ENCODE data around the gene L3MBTL4.

Gene L3MBTL4

GRCh38 chr18:6367208-6367607 is 47.5 kb downstream of the L3MBTL4 start:
- no peak for DNase-seq (ENCODE audit: low read depth, low spot score)
- H3K27ac ChIP-seq: no peak overlapping the region

DNA sequence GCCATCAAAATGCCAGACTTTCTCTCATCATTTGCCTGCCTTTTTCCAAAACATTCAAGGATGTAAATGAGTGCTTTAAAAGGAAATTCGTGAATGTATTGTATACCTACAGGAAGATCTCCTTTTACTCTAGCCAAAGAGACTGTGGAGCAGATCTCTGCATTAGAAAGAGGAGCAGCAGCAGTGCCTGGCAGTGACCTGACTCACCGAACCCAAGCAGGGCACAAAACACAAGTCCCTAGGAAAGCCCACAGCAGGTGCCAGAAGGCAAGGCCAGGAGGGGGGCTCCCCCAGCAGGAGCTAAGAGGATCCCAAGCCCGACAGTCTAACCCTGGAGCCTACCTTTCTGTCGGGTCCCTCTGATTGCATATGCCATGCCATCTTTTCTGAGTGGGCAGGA is 47.9 kb downstream of the L3MBTL4 start:
- no peak overlapping the region for H3K27ac ChIP-seq
- DNase-seq (ENCODE audit: low read depth, low spot score): no peak

- H3K27ac ChIP-seq: no peak overlapping the region
- no peak for DNase-seq (ENCODE audit: low read depth, low spot score)
Observed at GRCh38 chr18:6365385-6365784, 49.3 kb downstream of the L3MBTL4 start.

GRCh38 chr18:6363216-6363615 is 51.5 kb downstream of the L3MBTL4 start:
- DNase-seq (ENCODE audit: low read depth, low spot score): no peak
- no peak overlapping the region for H3K27ac ChIP-seq

DNA sequence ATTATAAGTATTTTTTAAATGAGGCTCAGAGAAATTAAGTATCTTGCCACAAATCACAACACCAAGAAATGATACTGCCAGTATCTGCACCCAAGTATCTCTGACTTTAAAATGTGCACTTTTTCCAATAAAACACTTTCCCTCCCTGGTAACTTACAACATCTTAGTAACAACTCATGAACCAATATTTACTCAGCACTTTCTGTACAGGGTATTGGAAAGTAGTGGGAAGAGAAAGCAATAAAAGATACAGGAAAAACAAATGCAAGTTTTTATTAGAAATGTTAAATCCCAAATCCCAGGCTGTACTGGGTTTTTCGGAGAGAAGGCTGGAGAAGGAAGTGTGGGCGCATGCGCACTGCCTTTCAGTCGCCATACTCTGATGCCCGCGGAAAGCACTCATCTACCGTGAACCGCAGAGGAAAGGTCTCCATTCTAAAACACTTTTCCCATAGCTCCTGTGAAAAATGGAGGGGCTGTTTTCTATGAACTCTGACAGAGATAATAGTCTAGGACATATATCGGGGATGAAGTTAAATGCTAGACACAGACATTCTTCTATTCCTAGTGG is 52.1 kb downstream of the L3MBTL4 start:
- DNase-seq (ENCODE audit: low read depth, low spot score): no peak

DNA sequence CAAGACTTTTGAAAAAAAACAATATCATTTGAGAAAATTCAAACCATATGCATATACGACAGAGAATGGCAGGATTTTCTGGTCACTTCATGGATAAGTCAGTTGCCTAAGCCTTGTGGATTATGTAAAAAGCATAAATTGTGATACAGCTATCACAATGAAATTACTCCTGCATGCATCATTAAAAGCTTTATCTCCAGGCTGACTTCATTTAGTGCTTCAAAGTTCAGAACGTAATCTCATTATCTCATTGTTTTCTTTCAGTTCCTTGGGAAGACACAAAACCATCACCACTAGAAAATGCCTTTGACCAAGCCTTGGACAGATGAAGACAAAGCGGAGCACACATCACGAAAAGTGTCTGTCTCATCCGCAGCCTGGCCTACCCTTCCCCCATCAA is 57.0 kb downstream of the L3MBTL4 start:
- DNase-seq (ENCODE audit: low read depth, low spot score): no peak
- no peak overlapping the region for H3K27ac ChIP-seq

More for the DNA sequence above, 52.1 kb downstream of the L3MBTL4 start:
- no peak overlapping the region for H3K27ac ChIP-seq

DNA sequence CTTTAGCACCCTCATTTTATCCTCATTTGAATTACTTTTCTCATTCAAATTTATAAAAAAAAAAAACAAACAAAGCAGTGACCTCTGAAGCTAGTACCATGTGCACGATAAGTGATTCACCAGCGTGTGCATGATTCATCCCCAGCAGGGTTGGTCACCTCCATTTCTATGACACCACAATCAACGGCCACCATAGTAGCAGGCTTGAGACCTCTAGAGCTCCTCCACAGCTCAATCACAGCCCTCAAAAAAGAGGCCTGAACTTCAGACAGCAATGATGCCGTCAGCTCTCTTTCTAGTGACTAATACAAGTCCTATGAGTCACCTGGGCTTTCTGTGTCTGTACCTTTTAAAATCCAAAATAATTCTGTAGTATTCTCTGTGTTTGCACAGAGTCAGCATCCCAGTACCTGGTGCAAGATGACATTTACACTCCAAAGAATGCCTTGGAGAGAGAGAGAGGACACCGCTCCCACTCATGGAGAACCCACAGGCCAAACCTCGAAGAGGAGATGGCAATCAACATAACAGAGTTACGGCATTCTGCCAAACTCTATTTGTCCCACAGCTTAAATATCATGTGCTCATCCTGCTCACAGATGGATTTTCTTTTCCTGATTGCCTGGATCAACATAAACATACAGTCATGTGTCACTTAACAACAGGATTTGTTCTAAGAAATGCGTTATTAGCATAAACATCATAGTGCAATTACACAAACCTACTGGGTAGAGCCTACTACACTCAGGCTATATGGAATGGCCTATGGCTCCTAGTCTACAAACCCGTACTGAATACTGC is 58.7 kb downstream of the L3MBTL4 start:
- DNase-seq (ENCODE audit: low read depth, low spot score): peak; percentile 24
- H3K27ac ChIP-seq: no peak overlapping the region

DNA sequence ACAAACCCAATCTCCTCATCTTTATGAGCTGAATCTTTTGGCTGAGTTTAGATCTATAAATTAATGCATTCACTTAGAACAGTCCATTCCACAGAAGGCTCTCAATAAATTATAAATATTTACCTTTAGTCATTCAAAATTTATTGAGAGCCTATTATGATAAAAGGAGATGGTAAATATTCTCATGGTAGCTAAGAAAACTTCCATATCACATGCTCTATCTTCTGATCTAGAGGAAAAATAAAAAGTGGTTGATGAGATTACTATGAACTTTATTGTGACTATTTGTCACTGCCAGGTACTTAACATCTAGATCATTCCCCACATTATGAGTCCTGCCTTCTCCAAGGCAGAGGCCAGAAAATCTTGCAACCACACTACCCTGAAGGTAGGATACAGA is 62.4 kb downstream of the L3MBTL4 start:
- no peak overlapping the region for H3K27ac ChIP-seq
- no peak for DNase-seq (ENCODE audit: low read depth, low spot score)

DNA sequence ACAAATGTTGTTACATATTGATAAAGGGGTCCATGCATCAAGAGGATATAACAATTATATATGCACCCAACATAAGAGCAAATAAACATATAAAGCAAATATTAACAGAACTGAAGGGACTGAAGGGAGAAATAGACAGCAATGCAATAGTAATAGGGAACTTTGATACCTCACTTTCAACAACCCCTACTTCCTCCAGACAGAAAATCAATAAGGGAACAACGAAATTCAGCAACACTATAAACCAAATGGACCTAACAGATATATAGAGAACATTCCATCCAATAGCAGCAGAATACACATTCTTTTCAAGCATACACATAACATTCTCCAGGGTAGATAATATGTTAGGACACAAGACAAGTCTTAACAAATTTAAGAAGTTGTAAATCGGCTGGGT is 71.7 kb downstream of the L3MBTL4 start:
- DNase-seq (ENCODE audit: low read depth, low spot score): no peak
- no peak overlapping the region for H3K27ac ChIP-seq

- no peak overlapping the region for H3K27ac ChIP-seq
- no peak for DNase-seq (ENCODE audit: low read depth, low spot score)
Observed at GRCh38 chr18:6341709-6342108, 73.0 kb downstream of the L3MBTL4 start.

- no peak overlapping the region for H3K27ac ChIP-seq
- DNase-seq (ENCODE audit: low read depth, low spot score): no peak
Observed at GRCh38 chr18:6341303-6341702, 73.4 kb downstream of the L3MBTL4 start.

- no peak overlapping the region for H3K27ac ChIP-seq
- DNase-seq (ENCODE audit: low read depth, low spot score): no peak
Observed at GRCh38 chr18:6340121-6340520, 74.6 kb downstream of the L3MBTL4 start.

GRCh38 chr18:6336239-6336638 is 78.5 kb downstream of the L3MBTL4 start:
- no peak overlapping the region for H3K27ac ChIP-seq
- no peak for DNase-seq (ENCODE audit: low read depth, low spot score)

- DNase-seq (ENCODE audit: low read depth, low spot score): no peak
- no peak overlapping the region for H3K27ac ChIP-seq
Observed at GRCh38 chr18:6333981-6334380, 80.7 kb downstream of the L3MBTL4 start.

DNA sequence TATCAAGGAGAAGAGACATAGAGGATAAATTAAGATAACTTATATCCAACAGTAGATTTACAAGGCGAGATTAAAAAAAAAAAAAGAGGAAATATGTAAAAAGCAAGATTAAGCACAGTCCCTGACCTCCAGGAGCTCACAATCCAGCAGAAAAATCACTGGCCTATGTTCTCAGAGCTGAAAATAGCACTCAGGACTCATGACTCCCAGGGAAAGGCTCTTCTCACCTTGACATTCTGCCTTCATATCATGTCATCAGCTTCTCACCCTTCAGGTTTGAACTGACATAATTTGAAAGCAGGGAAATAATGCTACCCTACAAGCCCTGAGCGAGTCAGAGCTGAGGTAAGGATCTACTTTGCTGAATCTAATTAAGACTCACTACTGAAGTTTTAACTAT is 82.8 kb downstream of the L3MBTL4 start:
- H3K27ac ChIP-seq: no peak overlapping the region
- DNase-seq (ENCODE audit: low read depth, low spot score): no peak

GRCh38 chr18:6330786-6331185 is 83.9 kb downstream of the L3MBTL4 start:
- no peak overlapping the region for H3K27ac ChIP-seq
- DNase-seq (ENCODE audit: low read depth, low spot score): no peak

- DNase-seq (ENCODE audit: low read depth, low spot score): no peak
- H3K27ac ChIP-seq: no peak overlapping the region
Observed at GRCh38 chr18:6328621-6329010, 86.1 kb downstream of the L3MBTL4 start.

- DNase-seq (ENCODE audit: low read depth, low spot score): no peak
- no peak overlapping the region for H3K27ac ChIP-seq
Observed at GRCh38 chr18:6327895-6328620, 86.7 kb downstream of the L3MBTL4 start.

DNA sequence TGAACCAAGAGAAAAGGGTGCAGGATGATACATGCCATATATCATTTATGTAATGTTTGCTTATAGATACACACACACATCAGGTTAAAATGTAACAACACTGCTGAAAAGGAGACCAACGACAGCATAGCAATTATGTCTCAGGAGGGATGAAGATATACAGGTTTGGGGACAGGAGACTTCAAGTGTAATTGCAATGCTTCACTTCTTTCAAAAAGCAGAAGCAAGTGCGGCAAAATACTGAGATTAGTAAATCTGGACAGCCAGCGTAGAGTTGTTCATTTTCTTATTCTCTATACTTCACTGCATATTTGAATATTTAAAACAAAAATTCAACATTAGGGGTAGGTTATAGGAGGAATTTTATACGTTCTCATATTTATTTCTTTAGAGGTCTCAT is 87.2 kb downstream of the L3MBTL4 start:
- no peak for DNase-seq (ENCODE audit: low read depth, low spot score)
- H3K27ac ChIP-seq: no peak overlapping the region

- H3K27ac ChIP-seq: no peak overlapping the region
- no peak for DNase-seq (ENCODE audit: low read depth, low spot score)
Observed at GRCh38 chr18:6326566-6326965, 88.1 kb downstream of the L3MBTL4 start.

- DNase-seq (ENCODE audit: low read depth, low spot score): no peak
Observed at GRCh38 chr18:6323319-6323889, 91.3 kb downstream of the L3MBTL4 start.

More at GRCh38 chr18:6323319-6323889, 91.3 kb downstream of the L3MBTL4 start:
- no peak overlapping the region for H3K27ac ChIP-seq
